PC-3 (cell line): Measurements from ENCODE around the gene KCNIP4.

Experiments
- EZH2 ChIP-seq: fragments of 300-600 bp; sonication (generic); IDR thresholded peaks from one replicate; pipeline ENCODE4 v1.6.1; 2017; ENCODE audit warnings: antibody characterized with exemption, mild to moderate bottlenecking, low read length; ENCODE audit not compliant: unreplicated experiment
- EZH2phosphoT487 ChIP-seq: fragments of 300-600 bp; sonication (generic); IDR thresholded peaks from 2 replicates; pipeline ENCODE4 v1.6.1; 2018; ENCODE audit warnings: mild to moderate bottlenecking, antibody characterized with exemption, low read length, borderline replicate concordance
- TF ChIP-seq, protein P1 (sequence below): fragments of 300-600 bp; sonication (generic); conservative IDR thresholded peaks from 2 replicates; pipeline ENCODE4 v1.5.1; 2017; ENCODE audit warnings: antibody characterized with exemption, low read depth, mild to moderate bottlenecking, low read length

DNA sequence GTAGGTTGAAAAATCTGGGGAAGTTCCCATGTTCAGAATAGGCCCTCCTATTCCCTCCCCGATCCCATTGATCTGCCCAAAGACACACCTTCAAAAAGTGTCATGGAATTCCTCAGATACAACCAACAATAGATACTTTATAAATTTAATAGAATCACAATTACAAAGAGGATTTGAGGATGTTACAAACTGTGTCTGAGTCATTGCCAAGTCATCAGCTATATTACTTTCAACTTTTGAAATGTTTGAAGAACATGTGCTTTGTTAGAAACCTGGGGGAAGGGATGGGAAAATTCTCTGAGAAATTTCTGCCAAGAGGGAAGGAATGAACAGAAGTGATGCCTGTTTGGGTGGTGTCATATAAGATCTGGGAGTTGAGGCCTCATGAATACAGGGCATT, 46.7 kb downstream of the KCNIP4 start:
- TF ChIP-seq, protein P1, sequence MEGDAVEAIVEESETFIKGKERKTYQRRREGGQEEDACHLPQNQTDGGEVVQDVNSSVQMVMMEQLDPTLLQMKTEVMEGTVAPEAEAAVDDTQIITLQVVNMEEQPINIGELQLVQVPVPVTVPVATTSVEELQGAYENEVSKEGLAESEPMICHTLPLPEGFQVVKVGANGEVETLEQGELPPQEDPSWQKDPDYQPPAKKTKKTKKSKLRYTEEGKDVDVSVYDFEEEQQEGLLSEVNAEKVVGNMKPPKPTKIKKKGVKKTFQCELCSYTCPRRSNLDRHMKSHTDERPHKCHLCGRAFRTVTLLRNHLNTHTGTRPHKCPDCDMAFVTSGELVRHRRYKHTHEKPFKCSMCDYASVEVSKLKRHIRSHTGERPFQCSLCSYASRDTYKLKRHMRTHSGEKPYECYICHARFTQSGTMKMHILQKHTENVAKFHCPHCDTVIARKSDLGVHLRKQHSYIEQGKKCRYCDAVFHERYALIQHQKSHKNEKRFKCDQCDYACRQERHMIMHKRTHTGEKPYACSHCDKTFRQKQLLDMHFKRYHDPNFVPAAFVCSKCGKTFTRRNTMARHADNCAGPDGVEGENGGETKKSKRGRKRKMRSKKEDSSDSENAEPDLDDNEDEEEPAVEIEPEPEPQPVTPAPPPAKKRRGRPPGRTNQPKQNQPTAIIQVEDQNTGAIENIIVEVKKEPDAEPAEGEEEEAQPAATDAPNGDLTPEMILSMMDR: no peak
- no peak for TF ChIP-seq EZH2
- TF ChIP-seq EZH2phosphoT487: no peak
